IMR-90 (cell line): ENCODE results near the gene SLC39A3. TPM values are rescaled to one million over a fixed set of nuclear protein-coding genes. Genes with fewer than 3 reads are reported as not detected.

Experiments
- ATAC-seq: fragments of 200-7000 bp; cut with Tn5 transposase; 2 replicates; pipeline ENCODE4 v1.9.1; 2020; ENCODE audit warnings: low read depth, mild to moderate bottlenecking, moderate library complexity
- BruUV-seq: library from RNA; stranded (reverse); fragments of 400-500 nt; replicated peaks from 2 replicates; lab custom pipeline; 2021; lab: Mats Ljungman, UMichigan
- CTCF ChIA-PET: fragments of 300-600 bp; formaldehyde crosslinking; extraction: SDS; loops from one replicate; lab custom pipeline; 2021; ENCODE audit warnings: antibody characterized with exemption; lab: Yijun Ruan, JAX
- POLR2A ChIA-PET: fragments of 300-600 bp; sonication (Branson Sonifier 250); formaldehyde crosslinking; loops from one replicate; lab custom pipeline; 2022; ENCODE audit warnings: antibody characterized with exemption; ENCODE audit not compliant: unreplicated experiment; lab: Charles Lee
- DNase-seq: peaks from one replicate; pipeline ENCODE4 v3.0.0; 2013
- H2AFZ ChIP-seq: replicated peaks from 2 replicates; pipeline ENCODE3; 2013; ENCODE audit warnings: low read length, mild to moderate bottlenecking; ENCODE audit not compliant: poor library complexity
- H2AK5ac ChIP-seq: 2 replicates; pipeline ENCODE4 v1.6.1; 2013; ENCODE audit warnings: low read depth, low read length, inconsistent platforms
- H2AK9ac ChIP-seq: replicated peaks from 2 replicates; pipeline ENCODE3; 2013; ENCODE audit warnings: mild to moderate bottlenecking, low read depth, low read length, moderate library complexity; ENCODE audit not compliant: poor library complexity
- H2BK120ac ChIP-seq: 2 replicates; pipeline ENCODE4 v1.6.1; 2013; ENCODE audit warnings: low read depth, low read length, inconsistent platforms
- H2BK15ac ChIP-seq: 3 replicates; pipeline ENCODE4 v1.6.1; 2013; ENCODE audit warnings: low read depth, low read length, inconsistent platforms
- H2BK20ac ChIP-seq: 2 replicates; pipeline ENCODE4 v1.6.1; 2013; ENCODE audit warnings: low read depth, mild to moderate bottlenecking, inconsistent platforms, low read length, moderate library complexity
- H2BK5ac ChIP-seq: 2 replicates; pipeline ENCODE4 v1.6.1; 2013; ENCODE audit warnings: mild to moderate bottlenecking, low read depth, low read length, inconsistent platforms; ENCODE audit not compliant: poor library complexity, severe bottlenecking
- H3K14ac ChIP-seq: replicated peaks from 2 replicates; pipeline ENCODE4 v1.6.1; 2013; ENCODE audit warnings: low read depth, low read length, inconsistent platforms
- H3K18ac ChIP-seq: 2 replicates; pipeline ENCODE4 v1.6.1; 2013; ENCODE audit warnings: low read depth, low read length, control low read depth
- H3K23ac ChIP-seq: 2 replicates; pipeline ENCODE4 v1.6.1; 2013; ENCODE audit warnings: low read depth, low read length, inconsistent platforms
- H3K27ac ChIP-seq: 2 replicates; pipeline ENCODE4 v1.5.1; 2013; ENCODE audit warnings: mild to moderate bottlenecking, control low read depth, low read length; ENCODE audit not compliant: insufficient read depth
- H3K27me3 ChIP-seq: 2 replicates; pipeline ENCODE4 v1.6.1; 2013; ENCODE audit warnings: low read length; ENCODE audit not compliant: control insufficient read depth, insufficient read depth
- H3K36me3 ChIP-seq: 2 replicates; pipeline ENCODE4 v1.6.1; 2013; ENCODE audit warnings: low read length, mixed read lengths; ENCODE audit not compliant: control insufficient read depth, insufficient read depth
- H3K4ac ChIP-seq: 2 replicates; pipeline ENCODE4 v1.6.1; 2013; ENCODE audit warnings: low read depth, low read length, inconsistent platforms
- H3K4me1 ChIP-seq: 2 replicates; pipeline ENCODE4 v1.6.1; 2013; ENCODE audit warnings: low read length, mixed read lengths; ENCODE audit not compliant: control insufficient read depth, insufficient read depth
- H3K4me2 ChIP-seq: 2 replicates; pipeline ENCODE4 v1.6.1; 2013; ENCODE audit warnings: low read depth, mild to moderate bottlenecking, control low read depth, low read length, moderate library complexity
- H3K4me3 ChIP-seq: 2 replicates; pipeline ENCODE4 v1.5.1; 2013; ENCODE audit warnings: low read depth, mild to moderate bottlenecking, control low read depth, low read length, moderate library complexity; ENCODE audit not compliant: insufficient read depth
- H3K56ac ChIP-seq: 2 replicates; pipeline ENCODE4 v1.6.1; 2013; ENCODE audit warnings: low read length, inconsistent platforms; ENCODE audit not compliant: insufficient read depth; ENCODE audit errors: extremely low read depth
- H3K79me1 ChIP-seq, 2 experiments: 2 replicates each; pipeline ENCODE4 v1.6.1; 2013; ENCODE audit warnings: low read length in 2 of 2, inconsistent platforms in 1 of 2, low read depth in 1 of 2
- H3K9ac ChIP-seq: 2 replicates; pipeline ENCODE4 v1.6.1; 2013; ENCODE audit warnings: low read depth, low read length, control low read depth
- H3K9me1 ChIP-seq: 2 replicates; pipeline ENCODE4 v1.6.1; 2013; ENCODE audit warnings: low read length, inconsistent platforms; ENCODE audit not compliant: insufficient read depth
- H3K9me3 ChIP-seq: 2 replicates; pipeline ENCODE4 v1.6.1; 2013; ENCODE audit warnings: low read length; ENCODE audit not compliant: control insufficient read depth, insufficient read depth
- H4K20me1 ChIP-seq: 2 replicates; pipeline ENCODE4 v1.6.1; 2013; ENCODE audit warnings: low read length, inconsistent platforms; ENCODE audit not compliant: insufficient read depth
- H4K5ac ChIP-seq: 2 replicates; pipeline ENCODE4 v1.6.1; 2013; ENCODE audit warnings: mild to moderate bottlenecking, low read depth, low read length, control low read depth
- H4K8ac ChIP-seq, 2 experiments: 2 replicates each; pipeline ENCODE4 v1.6.1; 2013; ENCODE audit warnings: low read depth in 2 of 2, low read length in 2 of 2, control low read depth in 1 of 2, inconsistent platforms in 1 of 2
- H4K91ac ChIP-seq: 2 replicates; pipeline ENCODE4 v1.6.1; 2013; ENCODE audit warnings: low read depth, low read length, inconsistent platforms; ENCODE audit not compliant: insufficient read depth
- BHLHE40 ChIP-seq: fragments of 150-350 bp; IDR thresholded peaks from 2 replicates; pipeline ENCODE4 v1.6.1; 2016; ENCODE audit warnings: mild to moderate bottlenecking, low read depth, low read length
- CEBPB ChIP-seq: IDR thresholded peaks from 2 replicates; pipeline ENCODE4 v1.6.1; 2012; ENCODE audit warnings: low read depth, low read length, improper control_type of control experiment
- CHD1 ChIP-seq: IDR thresholded peaks from 2 replicates; pipeline ENCODE4 v1.6.1; 2012; ENCODE audit warnings: low read depth, low read length, improper control_type of control experiment
- FOS ChIP-seq: fragments of 150-350 bp; IDR thresholded peaks from 2 replicates; pipeline ENCODE4 v1.6.1; 2016; ENCODE audit warnings: low read depth, low read length
- MAFK ChIP-seq: IDR thresholded peaks from 2 replicates; pipeline ENCODE4 v1.6.1; 2012; ENCODE audit warnings: low read depth, low read length, improper control_type of control experiment
- MAZ ChIP-seq: IDR thresholded peaks from 2 replicates; pipeline ENCODE4 v1.6.1; 2012; ENCODE audit warnings: low read depth, mild to moderate bottlenecking, low read length, improper control_type of control experiment, moderate library complexity, borderline replicate concordance
- MXI1 ChIP-seq: IDR thresholded peaks from 2 replicates; pipeline ENCODE4 v1.6.1; 2012; ENCODE audit warnings: low read depth, mild to moderate bottlenecking, low read length, moderate library complexity, borderline replicate concordance
- NFE2L2 ChIP-seq: fragments of 150-350 bp; IDR thresholded peaks from 2 replicates; pipeline ENCODE4 v1.6.1; 2016; ENCODE audit warnings: low read depth, mild to moderate bottlenecking, low read length
- POLR2A ChIP-seq: IDR thresholded peaks from 2 replicates; pipeline ENCODE4 v1.6.1; 2012; ENCODE audit warnings: mild to moderate bottlenecking, low read depth, low read length
- RAD21 ChIP-seq: IDR thresholded peaks from 2 replicates; pipeline ENCODE4 v1.6.1; 2012; ENCODE audit warnings: low read length, improper control_type of control experiment
- RCOR1 ChIP-seq: IDR thresholded peaks from 2 replicates; pipeline ENCODE4 v1.6.1; 2012; ENCODE audit warnings: mild to moderate bottlenecking, low read length, improper control_type of control experiment; ENCODE audit not compliant: insufficient replicate concordance
- RFX5 ChIP-seq: IDR thresholded peaks from 2 replicates; pipeline ENCODE4 v1.8.0; 2012; ENCODE audit warnings: low read depth, mild to moderate bottlenecking, low read length, moderate library complexity
- USF2 ChIP-seq: fragments of 150-350 bp; IDR thresholded peaks from 2 replicates; pipeline ENCODE4 v1.6.1; 2017; ENCODE audit warnings: mild to moderate bottlenecking, antibody characterized with exemption, low read length, low read depth
- WGBS, 2 experiments: methylation state at CpG; one replicate each; pipeline versions ENCODE4 v1.1.5 to v1.1.7; 2013; ENCODE audit warnings: missing lambda C conversion rate in 2 of 2; ENCODE audit not compliant: insufficient read length in 1 of 2; ENCODE audit errors: extremely low coverage in 2 of 2; 5-methylcytosine and 5-hydroxymethylcytosine counted together
- dilution Hi-C: fragments of 300-500 bp; cut with HindIII; formaldehyde crosslinking; loops from one replicate; pipeline ENCODE4 v1.14.3; 2018; ENCODE audit warnings: low sequenced_read_pairs; ENCODE audit not compliant: unreplicated experiment
- in situ Hi-C: fragments of 300-500 bp; cut with MboI; formaldehyde crosslinking; loops from 3 replicates; pipeline ENCODE4 v1.14.3; 2019; ENCODE audit warnings: low sequenced_read_pairs, inconsistent platforms, mixed read lengths
- intact Hi-C: fragments of 100-400 bp; cut with micrococcal nuclease; formaldehyde crosslinking; loops from 2 replicates; pipeline ENCODE4 v1.10.0; 2022
- polyA plus RNA-seq, 3 experiments: library from polyadenylated mRNA; depleted of rRNA; stranded (reverse); fragments of >200 nt; gene quantifications; 2 replicates each; pipeline ENCODE4 v1.2.3, GENCODE V29; 2012; ENCODE audit warnings: low replicate concordance in 1 of 3
- total RNA-seq: library from RNA; depleted of rRNA; stranded (reverse); fragments of >200 nt; gene quantifications from 2 replicates; pipeline ENCODE4 v1.2.3, GENCODE V29; 2012
- TF ChIP-seq, protein P1 (sequence below): fragments of 150-350 bp; IDR thresholded peaks from 2 replicates; pipeline ENCODE4 v1.6.1; 2016; ENCODE audit warnings: low read depth, mild to moderate bottlenecking, low read length, moderate library complexity, borderline replicate concordance

SLC39A3 gene
- total and polyA plus RNA-seq, 2 of the 4 experiments (the other 2 are of a cell fraction), result 12.4 to 38.2 TPM

GRCh38 chr19:2782936-2783780 lies 43.3 kb upstream of the SLC39A3 start, which contains the start of gene SGTA:
SGTA (minus strand) TSS chr19:2783273; CDS start chr19:2769068, 14,205 bp downstream.
- intact Hi-C loops, result loop anchor here (2.0 kb wide), 1 partner anchor 42 kb away; the partner anchor contains the start of gene SLC39A3
- TF ChIP-seq, protein P1, sequence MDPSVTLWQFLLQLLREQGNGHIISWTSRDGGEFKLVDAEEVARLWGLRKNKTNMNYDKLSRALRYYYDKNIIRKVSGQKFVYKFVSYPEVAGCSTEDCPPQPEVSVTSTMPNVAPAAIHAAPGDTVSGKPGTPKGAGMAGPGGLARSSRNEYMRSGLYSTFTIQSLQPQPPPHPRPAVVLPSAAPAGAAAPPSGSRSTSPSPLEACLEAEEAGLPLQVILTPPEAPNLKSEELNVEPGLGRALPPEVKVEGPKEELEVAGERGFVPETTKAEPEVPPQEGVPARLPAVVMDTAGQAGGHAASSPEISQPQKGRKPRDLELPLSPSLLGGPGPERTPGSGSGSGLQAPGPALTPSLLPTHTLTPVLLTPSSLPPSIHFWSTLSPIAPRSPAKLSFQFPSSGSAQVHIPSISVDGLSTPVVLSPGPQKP, result no peak
- TF ChIP-seq RFX5 (no peak), RCOR1 (peak; percentile 35), USF2 (peak; percentile 100), CHD1 (no peak), MAFK (no peak), BHLHE40 (no peak), RAD21 (no peak), FOS (peak; percentile 92), MAZ (no peak), POLR2A (peak; percentile 73; the same call in 1 of the 2 replicates), CEBPB (peak; percentile 98), MXI1 (peak; percentile 98), NFE2L2 (no peak)

More at GRCh38 chr19:2782936-2783780, 43.3 kb upstream of the SLC39A3 start, which contains the start of gene SGTA:
- H3K9ac ChIP-seq, result peak within 1 kb of the TSS; percentile 76
- H3K18ac ChIP-seq, result no peak within 1 kb of the TSS
- H4K20me1 ChIP-seq, result peaks cover 48% of the 10 kb centered on the region
- H2AK5ac ChIP-seq, result peak within 1 kb of the TSS; percentile 64
- peak within 1 kb of the TSS; percentile 94 for H2AFZ ChIP-seq
- H3K79me1 ChIP-seq, result peaks cover 17 to 68% of the 10 kb centered on the region in 2 experiments; a peak in 3 of 4 replicates
- H3K56ac ChIP-seq, result peak within 1 kb of the TSS; percentile 40; the same call in 1 of the 2 replicates
- no peaks in the 10 kb centered on the region for H3K9me3 ChIP-seq
- 0% methylated on average over 17 of the region's 68 CpGs; no CpG with 5 or more reads in 1 of the 2 experiments for WGBS, 2 experiments
- ChIA-PET CTCF (no interaction called here), POLR2A (no interaction called here)
- peak within 1 kb of the TSS; percentile 96 for H2AK9ac ChIP-seq
- H3K23ac ChIP-seq, result peak within 1 kb of the TSS; percentile 90
- in situ Hi-C loops (no loop called here), dilution Hi-C loops (no loop called here)
- no peaks in the 10 kb centered on the region for H3K36me3 ChIP-seq
- H3K4me2 ChIP-seq, result peak within 1 kb of the TSS; percentile 99
- ATAC-seq, result peak; percentile 76
- H4K91ac ChIP-seq, result peak within 1 kb of the TSS; percentile 56
- no peaks in the 10 kb centered on the region for H3K27me3 ChIP-seq
- H3K4me1 ChIP-seq, result peaks cover 4% of the 10 kb centered on the region; the same call in 1 of the 2 replicates
- H3K14ac ChIP-seq, result peak within 1 kb of the TSS; percentile 77
- H3K4me3 ChIP-seq, result peak within 1 kb of the TSS; percentile 81
- peak within 1 kb of the TSS; percentile 2; the same call in 1 of the 3 replicates for H2BK15ac ChIP-seq
- H4K5ac ChIP-seq, result peak within 1 kb of the TSS; percentile 9; the same call in 1 of the 2 replicates
- BruUV-seq, result no TSS peak
- H2BK20ac ChIP-seq, result peak within 1 kb of the TSS; percentile 20; the same call in 1 of the 2 replicates
- peak; percentile 99 for DNase-seq
- H2BK5ac ChIP-seq, result peak within 1 kb of the TSS; percentile 25
- H4K8ac ChIP-seq, result peak within 1 kb of the TSS; percentile 50 to 96
- peak within 1 kb of the TSS; percentile 58 for H3K27ac ChIP-seq
- peak within 1 kb of the TSS; percentile 83 for H3K4ac ChIP-seq
- H2BK120ac ChIP-seq, result peak within 1 kb of the TSS; percentile 41; the same call in 1 of the 2 replicates
- H3K9me1 ChIP-seq, result no peaks in the 10 kb centered on the region
